H1 (cell line): ENCODE measurements around the gene PAQR7. TPM values are rescaled to one million over a fixed set of nuclear protein-coding genes. Genes with fewer than 3 reads are reported as not detected.

ENCODE experiments used
- CTCF ChIA-PET: fragments of 300-600 bp; sonication (Branson Sonifier 250); formaldehyde crosslinking; loops from one replicate; lab custom pipeline; 2021; ENCODE audit not compliant: partially characterized antibody; lab: Charles Lee
- POLR2A ChIA-PET: fragments of 300-600 bp; sonication (Branson Sonifier 250); formaldehyde crosslinking; loops from one replicate; lab custom pipeline; 2021; ENCODE audit warnings: inconsistent platforms; ENCODE audit not compliant: partially characterized antibody; lab: Charles Lee
- DNase-seq, 2 experiments: peaks; one replicate each; pipeline versions ENCODE4 v3.0.0 to v3.0.0-alpha.2; 2010 to 2022; ENCODE audit warnings: low spot score in 2 of 2, low read depth in 1 of 2, mixed read lengths in 1 of 2
- FAIRE-seq: peaks from 2 replicates; lab custom pipeline; 2011; peaks lifted over from hg19 to GRCh38; lab: Jason Lieb, UNC
- H2AFZ ChIP-seq: 2 replicates; pipeline ENCODE4 v1.8.1; 2012; ENCODE audit warnings: low read length, inconsistent platforms
- H2AK5ac ChIP-seq: 2 replicates; pipeline ENCODE4 v1.6.1; 2013; ENCODE audit warnings: low read depth, low read length
- H2BK120ac ChIP-seq: replicated peaks from 2 replicates; pipeline ENCODE3; 2013; ENCODE audit warnings: low read depth, low read length, inconsistent platforms
- H2BK12ac ChIP-seq: 2 replicates; pipeline ENCODE4 v1.6.1; 2013; ENCODE audit warnings: low read depth, low read length
- H2BK15ac ChIP-seq: 2 replicates; pipeline ENCODE4 v1.6.1; 2013; ENCODE audit warnings: low read length
- H2BK20ac ChIP-seq: 2 replicates; pipeline ENCODE4 v1.6.1; 2013; ENCODE audit warnings: low read length
- H2BK5ac ChIP-seq: 2 replicates; pipeline ENCODE4 v1.6.1; 2013; ENCODE audit warnings: low read depth, low read length
- H3K14ac ChIP-seq: 2 replicates; pipeline ENCODE4 v1.6.1; 2013; ENCODE audit warnings: inconsistent platforms; ENCODE audit not compliant: insufficient read length
- H3K18ac ChIP-seq: 2 replicates; pipeline ENCODE4 v1.6.1; 2013; ENCODE audit warnings: low read length; ENCODE audit errors: extremely low read depth
- H3K23ac ChIP-seq: 2 replicates; pipeline ENCODE4 v1.6.1; 2013; ENCODE audit warnings: inconsistent platforms; ENCODE audit not compliant: insufficient read length
- H3K23me2 ChIP-seq: 2 replicates; pipeline ENCODE4 v1.6.1; 2013; ENCODE audit warnings: low read depth, low read length
- H3K27ac ChIP-seq: 2 replicates; pipeline ENCODE4 v1.6.1; 2011; ENCODE audit warnings: low read depth, low read length, inconsistent platforms
- H3K27me3 ChIP-seq, 4 experiments: replicated peaks in 1 of 4; 1 replicate in 1 of 4; 2 replicates in 3 of 4; pipeline versions ENCODE4 v1.6.1 to v1.8.1; 2011 to 2013; ENCODE audit warnings: low read length in 3 of 4, mild to moderate bottlenecking in 3 of 4, inconsistent platforms in 2 of 4, mixed read lengths in 2 of 4, moderate library complexity in 1 of 4; ENCODE audit not compliant: control insufficient read depth in 3 of 4, insufficient read depth in 3 of 4; ENCODE audit errors: extremely low read depth in 1 of 4
- H3K36me3 ChIP-seq, 4 experiments: 2 replicates each; pipeline versions ENCODE4 v1.6.1 to v1.8.1; 2011 to 2013; ENCODE audit warnings: mild to moderate bottlenecking in 4 of 4, low read length in 3 of 4, moderate library complexity in 2 of 4, control low read depth in 1 of 4, inconsistent platforms in 1 of 4; ENCODE audit not compliant: insufficient read depth in 4 of 4, control insufficient read depth in 2 of 4
- H3K4ac ChIP-seq: replicated peaks from 2 replicates; pipeline ENCODE3; 2013; ENCODE audit warnings: low read length, low read depth, mixed read lengths, inconsistent platforms; ENCODE audit not compliant: insufficient read length
- H3K4me1 ChIP-seq, 4 experiments: replicated peaks in 1 of 4; 1 replicate in 1 of 4; 2 replicates in 3 of 4; pipeline versions ENCODE4 v1.6.1 to v1.8.1; 2011 to 2013; ENCODE audit warnings: low read length in 3 of 4, inconsistent platforms in 2 of 4, mixed read lengths in 1 of 4; ENCODE audit not compliant: insufficient read depth in 4 of 4, control insufficient read depth in 3 of 4
- H3K4me2 ChIP-seq, 2 experiments: 2 replicates each; pipeline versions ENCODE4 v1.6.1 to v1.8.1; 2011 to 2013; ENCODE audit warnings: low read depth in 2 of 2, low read length in 2 of 2, control low read depth in 1 of 2, inconsistent platforms in 1 of 2, mild to moderate bottlenecking in 1 of 2; ENCODE audit not compliant: insufficient read depth in 1 of 2
- H3K4me3 ChIP-seq, 4 experiments: fragments of 200-600, 300-600 bp in 1 of 4; sonication (generic), shearing (Covaris generic), sonication (Bioruptor Twin) in 1 of 4; 2 replicates each; pipeline versions ENCODE4 v1.5.1 to v1.8.1; 2011 to 2016; ENCODE audit warnings: low read length in 4 of 4, low read depth in 3 of 4, control low read depth in 2 of 4, inconsistent platforms in 2 of 4, mild to moderate bottlenecking in 2 of 4, mixed read lengths in 1 of 4, moderate library complexity in 1 of 4; ENCODE audit not compliant: insufficient read depth in 2 of 4; ENCODE audit errors: extremely low read depth in 1 of 4
- H3K56ac ChIP-seq: replicated peaks from 2 replicates; pipeline ENCODE3; 2013; ENCODE audit warnings: low read depth, mild to moderate bottlenecking, mixed read lengths, low read length, inconsistent platforms; ENCODE audit not compliant: insufficient read length
- H3K79me1 ChIP-seq: 2 replicates; pipeline ENCODE4 v1.6.1; 2013; ENCODE audit warnings: low read depth, low read length, control low read depth
- H3K79me2 ChIP-seq, 2 experiments: 2 replicates each; pipeline versions ENCODE4 v1.6.1 to v1.8.1; 2012 to 2013; ENCODE audit warnings: low read length in 2 of 2, mild to moderate bottlenecking in 2 of 2, inconsistent platforms in 1 of 2; ENCODE audit not compliant: insufficient read depth in 2 of 2, control insufficient read depth in 1 of 2
- H3K9ac ChIP-seq, 4 experiments: replicated peaks in 1 of 4; 1 replicate in 1 of 4; 2 replicates in 3 of 4; pipeline versions ENCODE4 v1.6.1 to v1.8.1; 2011 to 2013; ENCODE audit warnings: low read depth in 3 of 4, low read length in 3 of 4, control low read depth in 2 of 4, mild to moderate bottlenecking in 2 of 4, moderate library complexity in 2 of 4, inconsistent platforms in 1 of 4; ENCODE audit errors: extremely low read depth in 1 of 4
- H3K9me3 ChIP-seq, 2 experiments: 2 replicates each; pipeline versions ENCODE4 v1.6.1 to v1.8.1; 2012 to 2013; ENCODE audit warnings: mild to moderate bottlenecking in 2 of 2, moderate library complexity in 2 of 2, control low read depth in 1 of 2, inconsistent platforms in 1 of 2, low read depth in 1 of 2, low read length in 1 of 2, mixed read lengths in 1 of 2; ENCODE audit not compliant: insufficient read depth in 2 of 2
- H4K20me1 ChIP-seq, 2 experiments: replicated peaks in 1 of 2; 2 replicates each; pipeline versions ENCODE3 to v1.8.1; 2011 to 2013; ENCODE audit warnings: inconsistent platforms in 2 of 2, low read length in 2 of 2, mild to moderate bottlenecking in 1 of 2; ENCODE audit not compliant: insufficient read depth in 2 of 2, control insufficient read depth in 1 of 2
- H4K5ac ChIP-seq: 2 replicates; pipeline ENCODE4 v1.6.1; 2013; ENCODE audit warnings: low read length, low read depth, mixed read lengths, inconsistent platforms; ENCODE audit not compliant: insufficient read length
- H4K8ac ChIP-seq: 2 replicates; pipeline ENCODE4 v1.8.0; 2013; ENCODE audit warnings: mild to moderate bottlenecking, moderate library complexity, low read length, inconsistent platforms; ENCODE audit not compliant: insufficient read depth; ENCODE audit errors: extremely low read depth
- H4K91ac ChIP-seq: replicated peaks from 2 replicates; pipeline ENCODE3; 2013; ENCODE audit warnings: low read length, mixed read lengths, inconsistent platforms; ENCODE audit not compliant: insufficient read length
- HDAC2 ChIP-seq, 2 experiments: fragments of 300-600 bp in 1 of 2; sonication (generic) in 1 of 2; IDR thresholded peaks; 2 replicates each; pipeline ENCODE4 v1.6.1; 2011 to 2012; ENCODE audit warnings: low read depth in 2 of 2, low read length in 2 of 2, mild to moderate bottlenecking in 2 of 2, moderate library complexity in 2 of 2, borderline replicate concordance in 1 of 2, inconsistent platforms in 1 of 2
- HDAC6 ChIP-seq: IDR thresholded peaks from one replicate; pipeline ENCODE4 v1.7.1; 2012; ENCODE audit warnings: low read depth, mild to moderate bottlenecking, inconsistent platforms, low read length, moderate library complexity
- NRF1 ChIP-seq: IDR thresholded peaks from 2 replicates; pipeline ENCODE4 v1.6.1; 2011; ENCODE audit warnings: mild to moderate bottlenecking, low read depth, low read length, improper control_type of control experiment
- RFX5 ChIP-seq: IDR thresholded peaks from 2 replicates; pipeline ENCODE4 v1.6.1; 2011; ENCODE audit warnings: low read depth, low read length, improper control_type of control experiment, borderline replicate concordance
- TEAD4 ChIP-seq: IDR thresholded peaks from 2 replicates; pipeline ENCODE4 v1.6.1; 2012; ENCODE audit warnings: low read depth, low read length, inconsistent platforms, mixed read lengths
- WGBS, 2 experiments: shearing (Covaris generic) in 1 of 2; methylation state at CpG; one replicate each; pipeline versions ENCODE4 v1.1.6 to v1.1.7; 2013 to 2015; ENCODE audit warnings: low lambda C conversion rate in 2 of 2, mixed read lengths in 2 of 2, inconsistent platforms in 1 of 2, low coverage in 1 of 2, missing lambda C conversion rate in 1 of 2; ENCODE audit not compliant: insufficient replicate concordance in 2 of 2, insufficient coverage in 1 of 2, insufficient read length in 1 of 2; ENCODE audit errors: extremely low coverage in 1 of 2, missing lambda C conversion rate in 1 of 2; 5-methylcytosine and 5-hydroxymethylcytosine counted together
- polyA plus RNA-seq, 7 experiments: library from polyadenylated mRNA; depleted of rRNA in 3 of 7; stranded (reverse) in 5 of 7; unstranded in 2 of 7; fragments of >200 nt in 5 of 7; fragments of 200-250 nt in 2 of 7; gene quantifications; 1 replicate in 5 of 7; 2 replicates in 1 of 7; 4 replicates in 1 of 7; pipeline versions ENCODE4 v1.2.1 to v1.2.3, GENCODE V29; 2011 to 2013; ENCODE audit warnings: missing spikeins in 2 of 7, mixed read lengths in 2 of 7
- total RNA-seq: library from RNA; stranded (reverse); fragmentation: NEBNext Ultra II Directional; extraction: Animal tissue kit (Norgen Biotek cat#: 25700); gene quantifications from 2 replicates; pipeline ENCODE4 v1.2.1, GENCODE V29; 2021
- TF ChIP-seq, protein P1 (sequence below): IDR thresholded peaks from 2 replicates; pipeline ENCODE4 v1.6.1; 2011; ENCODE audit warnings: low read depth, mild to moderate bottlenecking, low read length; ENCODE audit not compliant: insufficient read depth
- TF ChIP-seq, protein P2 (sequence below): IDR thresholded peaks from 2 replicates; pipeline ENCODE4 v1.6.1; 2012; ENCODE audit warnings: low read length, inconsistent platforms

The PAQR7 gene
- total and polyA plus RNA-seq, 2 of the 8 experiments (the other 6 are each of a cell fraction or from before 2014, with no cell fraction given), result 7.3 to 7.4 TPM

DNA sequence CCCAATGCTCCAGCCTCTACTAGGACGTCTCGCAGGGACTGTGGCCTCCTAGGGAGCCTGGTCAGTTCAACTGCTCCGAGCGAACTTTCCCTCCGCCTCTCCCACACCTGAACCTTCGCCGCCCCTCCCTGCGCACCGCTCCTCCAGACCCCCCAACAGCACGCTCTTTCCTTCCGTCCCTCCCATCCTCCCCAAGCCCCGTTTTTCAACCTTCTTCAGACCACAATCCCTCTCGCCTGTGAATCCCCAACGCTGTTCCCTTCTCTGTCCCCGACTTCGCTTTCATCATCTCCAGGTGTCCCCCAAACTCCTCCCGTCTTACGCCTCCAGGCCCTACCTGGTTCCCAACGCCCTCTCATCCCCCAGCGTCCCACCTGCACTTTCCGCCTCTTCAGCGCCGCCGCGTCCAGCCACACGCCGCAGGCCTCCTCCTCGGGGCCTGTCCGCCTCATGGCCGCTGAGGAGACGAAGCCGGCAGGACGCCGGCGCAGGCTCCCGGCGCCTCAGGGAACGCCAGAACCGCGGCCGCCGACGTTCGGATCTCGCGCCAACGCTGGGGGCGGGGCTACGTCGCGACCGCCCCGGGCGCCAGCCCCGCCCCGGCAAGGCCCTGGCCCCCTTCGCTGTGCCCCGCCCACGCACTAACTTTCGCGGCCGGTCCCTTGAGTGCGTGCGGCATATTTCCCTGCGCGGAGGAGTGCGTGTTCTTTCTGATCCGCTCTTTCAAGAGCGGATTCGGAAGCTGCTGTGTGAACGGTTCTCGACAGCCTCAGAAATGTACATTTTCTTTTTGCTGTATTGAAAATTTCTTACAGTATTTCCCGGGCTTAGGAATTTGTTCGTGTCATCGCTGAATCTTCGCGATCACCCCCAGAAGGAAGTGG, 16.4 kb downstream of the PAQR7 start, which contains the start of gene AUNIP:
Gene AUNIP (minus strand): TSS at position 552 of the 884 bp plus-strand sequence. CDS start 100 bp downstream, at position 452.
- H3K14ac ChIP-seq, result peak within 1 kb of the TSS; percentile 96
- H2BK120ac ChIP-seq, result no peak within 1 kb of the TSS
- H2BK15ac ChIP-seq, result peak within 1 kb of the TSS; percentile 12; the same call in 1 of the 2 replicates
- peaks cover 14% of the 10 kb centered on the region for H3K23me2 ChIP-seq
- peak within 1 kb of the TSS; percentile 51 for H3K56ac ChIP-seq
- no peak within 1 kb of the TSS for H3K23ac ChIP-seq
- peak within 1 kb of the TSS; percentile 69 for H2BK5ac ChIP-seq
- no peak for FAIRE-seq
- ChIA-PET POLR2A (interaction anchor here (0.7 to 3.2 kb wide), 10 partner anchors 8 to 151 kb away, joined by 3 to 21 read pairs (median 6); partner anchors contain the start of gene PAQR7), CTCF (interaction anchor here (0.6 to 1.0 kb wide), 2 partner anchors 38 to 286 kb away, joined by 3 to 4 read pairs; no protein-coding TSS in a partner anchor)
- no peak within 1 kb of the TSS for H2AK5ac ChIP-seq
- peak within 1 kb of the TSS; percentile 76 to 94 (median 86) for H3K4me3 ChIP-seq
- peak within 1 kb of the TSS; percentile 36 to 95 (median 94) for H3K9ac ChIP-seq
- no peaks in the 10 kb centered on the region; a peak in 2 of 7 replicates for H3K4me1 ChIP-seq
- peak within 1 kb of the TSS; percentile 84 to 88 for H3K4me2 ChIP-seq
- H4K5ac ChIP-seq, result peak within 1 kb of the TSS; percentile 97
- peak within 1 kb of the TSS; percentile 72; the same call in 1 of the 2 replicates for H2BK12ac ChIP-seq
- H3K36me3 ChIP-seq, result peaks cover 0 to 8% (median 1%) of the 10 kb centered on the region in 4 experiments; a peak in 3 of 8 replicates
- peak within 1 kb of the TSS; percentile 89 for H3K27ac ChIP-seq
- H3K79me2 ChIP-seq, result peaks cover 6 to 43% of the 10 kb centered on the region in 2 experiments; a peak in 3 of 4 replicates
- H4K91ac ChIP-seq, result peak within 1 kb of the TSS; percentile 99
- no peak within 1 kb of the TSS for H2BK20ac ChIP-seq
- H3K79me1 ChIP-seq, result peaks cover 2% of the 10 kb centered on the region; the same call in 1 of the 2 replicates
- no peaks in the 10 kb centered on the region for H3K27me3 ChIP-seq
- 2% methylated on average over 71 of the region's 77 CpGs; no CpG with 5 or more reads in 1 of the 2 experiments for WGBS, 2 experiments
- peak within 1 kb of the TSS; percentile 77 for H2AFZ ChIP-seq
- peaks cover 1 to 3% of the 10 kb centered on the region in 2 experiments for H4K20me1 ChIP-seq
- H3K4ac ChIP-seq, result peak within 1 kb of the TSS; percentile 98
- peak within 1 kb of the TSS; percentile 96 for H4K8ac ChIP-seq
- no peaks in the 10 kb centered on the region for H3K9me3 ChIP-seq
- H3K18ac ChIP-seq, result peak within 1 kb of the TSS; percentile 98
- DNase-seq, result peak in 1 of 2 experiments; percentile 84
- TF ChIP-seq HDAC6, result no peak
- TF ChIP-seq, protein P1, sequence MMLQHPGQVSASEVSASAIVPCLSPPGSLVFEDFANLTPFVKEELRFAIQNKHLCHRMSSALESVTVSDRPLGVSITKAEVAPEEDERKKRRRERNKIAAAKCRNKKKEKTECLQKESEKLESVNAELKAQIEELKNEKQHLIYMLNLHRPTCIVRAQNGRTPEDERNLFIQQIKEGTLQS, result no peak
- TF ChIP-seq NRF1, result peak; percentile 32
- TF ChIP-seq HDAC2 (IDR thresholded peaks at IDR 0.05; ENCODE audit: borderline replicate concordance in 1 of 2, low read depth in 2 of 2, low read length in 2 of 2), result 0 out of 4 replicates have a peak, but pooled peaks of 1 of the 2 experiments have one; percentile 21
- no peak for TF ChIP-seq TEAD4
- TF ChIP-seq, protein P2, sequence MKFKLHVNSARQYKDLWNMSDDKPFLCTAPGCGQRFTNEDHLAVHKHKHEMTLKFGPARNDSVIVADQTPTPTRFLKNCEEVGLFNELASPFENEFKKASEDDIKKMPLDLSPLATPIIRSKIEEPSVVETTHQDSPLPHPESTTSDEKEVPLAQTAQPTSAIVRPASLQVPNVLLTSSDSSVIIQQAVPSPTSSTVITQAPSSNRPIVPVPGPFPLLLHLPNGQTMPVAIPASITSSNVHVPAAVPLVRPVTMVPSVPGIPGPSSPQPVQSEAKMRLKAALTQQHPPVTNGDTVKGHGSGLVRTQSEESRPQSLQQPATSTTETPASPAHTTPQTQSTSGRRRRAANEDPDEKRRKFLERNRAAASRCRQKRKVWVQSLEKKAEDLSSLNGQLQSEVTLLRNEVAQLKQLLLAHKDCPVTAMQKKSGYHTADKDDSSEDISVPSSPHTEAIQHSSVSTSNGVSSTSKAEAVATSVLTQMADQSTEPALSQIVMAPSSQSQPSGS, result no peak
- no peak for TF ChIP-seq RFX5
